B cell (primary cell): Measurements from ENCODE around the gene AXDND1. TPM values are rescaled to one million over a fixed set of nuclear protein-coding genes. Genes with fewer than 3 reads are reported as not detected.

Source experiments
- ATAC-seq: fragments of 200-7000 bp; cut with Tn5 transposase; one replicate; pipeline ENCODE4 v1.10.0; 2021; ENCODE audit warnings: low read depth, mild to moderate bottlenecking, moderate number of reproducible peaks, moderate library complexity
- CTCF ChIA-PET: fragments of 350-600 bp; sonication (Branson Sonifier 250); formaldehyde crosslinking; loops from one replicate; lab custom pipeline; 2021; ENCODE audit warnings: antibody characterized with exemption, inconsistent platforms; lab: Charles Lee
- POLR2A ChIA-PET: fragments of 350-600 bp; sonication (Branson Sonifier 250); formaldehyde crosslinking; loops from one replicate; lab custom pipeline; 2021; ENCODE audit warnings: antibody characterized with exemption; lab: Charles Lee
- DNase-seq: peaks from one replicate; pipeline ENCODE4 v3.0.0; 2013
- H2AFZ ChIP-seq: 2 replicates; pipeline ENCODE4 v1.6.1; 2012; ENCODE audit warnings: mild to moderate bottlenecking, low read depth, low read length; ENCODE audit not compliant: insufficient read depth, poor library complexity, severe bottlenecking
- H3K27ac ChIP-seq, 2 donors: 1 replicate in 1 of 2; 2 replicates in 1 of 2; pipeline ENCODE4 v1.5.1; 2012 to 2013; ENCODE audit warnings: low read length in 2 of 2, mild to moderate bottlenecking in 2 of 2, moderate library complexity in 1 of 2
- H3K27me3 ChIP-seq, 4 experiments: fragments of 200-600 bp in 1 of 4; sonication (generic) in 1 of 4; replicated peaks in 1 of 4; 1 replicate in 2 of 4; 2 replicates in 2 of 4; pipeline versions ENCODE4 v1.6.1 to v1.7.0; 2013 to 2016; ENCODE audit warnings: low read length in 3 of 4, mild to moderate bottlenecking in 2 of 4, mixed read lengths in 1 of 4, moderate library complexity in 1 of 4; ENCODE audit not compliant: insufficient read depth in 4 of 4, control insufficient read depth in 3 of 4; ENCODE audit errors: control extremely low read depth in 1 of 4
- H3K36me3 ChIP-seq, 2 experiments: replicated peaks in 1 of 2; 1 replicate in 1 of 2; 2 replicates in 1 of 2; pipeline versions ENCODE4 v1.6.1 to v1.7.1; 2013; ENCODE audit warnings: low read length in 1 of 2; ENCODE audit not compliant: insufficient read depth in 2 of 2, control insufficient read depth in 1 of 2; ENCODE audit errors: control extremely low read depth in 1 of 2, extremely low read depth in 1 of 2
- H3K4me1 ChIP-seq, 2 donors: fragments of 200-600 bp in 1 of 2; sonication (generic) in 1 of 2; 1 replicate in 1 of 2; 2 replicates in 1 of 2; pipeline versions ENCODE4 v1.5.1 to v1.6.1; 2013 to 2017; ENCODE audit warnings: low read length in 2 of 2; ENCODE audit not compliant: control insufficient read depth in 2 of 2, insufficient read depth in 2 of 2
- H3K4me2 ChIP-seq: replicated peaks from 2 replicates; pipeline ENCODE3; 2012; ENCODE audit warnings: mild to moderate bottlenecking, low read depth, low read length; ENCODE audit not compliant: poor library complexity, severe bottlenecking
- H3K4me3 ChIP-seq, 5 experiments: fragments of 200-600 bp in 1 of 5; sonication (generic) in 1 of 5; 1 replicate in 3 of 5; 2 replicates in 2 of 5; pipeline versions ENCODE4 v1.5.1 to v1.7.0; 2011 to 2016; ENCODE audit warnings: low read length in 4 of 5, mild to moderate bottlenecking in 4 of 5, low read depth in 2 of 5, control low read depth in 1 of 5, moderate library complexity in 1 of 5; ENCODE audit not compliant: insufficient read depth in 1 of 5; ENCODE audit errors: control extremely low read depth in 1 of 5, extremely low read depth in 1 of 5
- H3K79me2 ChIP-seq: fragments of 200-600 bp; sonication (generic); one replicate; pipeline ENCODE4 v1.6.0; 2016; ENCODE audit warnings: low read length; ENCODE audit not compliant: control insufficient read depth, insufficient read depth
- H3K9ac ChIP-seq: fragments of 200-600 bp; sonication (generic); 2 replicates; pipeline ENCODE4 v1.6.1; 2017; ENCODE audit warnings: mild to moderate bottlenecking, low read length, moderate library complexity
- H3K9me3 ChIP-seq, 3 donors: one replicate each; pipeline versions ENCODE4 v1.6.1 to v1.7.1; 2013; ENCODE audit warnings: low read length in 2 of 3; ENCODE audit not compliant: control insufficient read depth in 2 of 3, insufficient read depth in 1 of 3; ENCODE audit errors: control extremely low read depth in 1 of 3
- H4K20me1 ChIP-seq: 2 replicates; pipeline ENCODE4 v1.6.0; 2012; ENCODE audit warnings: mild to moderate bottlenecking, low read length; ENCODE audit not compliant: insufficient read depth, control insufficient read depth, poor library complexity, severe bottlenecking
- H3K27ac Mint-ChIP-seq: one replicate; pipeline ENCODE4 v1.8.0; 2021; ENCODE audit warnings: mixed read lengths
- H3K27me3 Mint-ChIP-seq: one replicate; pipeline ENCODE4 v1.8.0; 2021; ENCODE audit warnings: mixed read lengths
- H3K4me1 Mint-ChIP-seq: one replicate; pipeline ENCODE4 v1.8.0; 2021; ENCODE audit warnings: mixed read lengths
- H3K4me3 Mint-ChIP-seq: one replicate; pipeline ENCODE4 v1.8.0; 2021; ENCODE audit warnings: mixed read lengths
- H3K9me3 Mint-ChIP-seq: one replicate; pipeline ENCODE4 v1.8.0; 2022; ENCODE audit warnings: mixed read lengths; ENCODE audit not compliant: insufficient read depth
- EZH2 ChIP-seq: IDR thresholded peaks from 2 replicates; pipeline ENCODE4 v1.6.1; 2012; ENCODE audit warnings: borderline replicate concordance, low read depth, mild to moderate bottlenecking, moderate library complexity, low read length; ENCODE audit not compliant: insufficient read depth, poor library complexity, severe bottlenecking
- WGBS: methylation state at CpG from one replicate; pipeline ENCODE4 v1.1.5; 2013; ENCODE audit warnings: missing lambda C conversion rate; ENCODE audit not compliant: insufficient coverage; 5-methylcytosine and 5-hydroxymethylcytosine counted together
- intact Hi-C: fragments of 100-400 bp; cut with micrococcal nuclease; formaldehyde crosslinking; loops from one replicate; pipeline ENCODE4 v1.10.0; 2022
- polyA plus RNA-seq: library from polyadenylated mRNA; depleted of rRNA; stranded (reverse); fragments of >200 nt; gene quantifications from 2 replicates; pipeline ENCODE4 v1.2.3, GENCODE V29; 2012
- total RNA-seq, 2 donors: library from RNA; stranded (reverse); fragments of 120-200 nt in 1 of 2; gene quantifications; 1 replicate in 1 of 2; 2 replicates in 1 of 2; pipeline versions ENCODE4 v1.2.3 to v1.2.4, GENCODE V29; 2013 to 2022
- TF ChIP-seq, protein P1 (sequence below): fragments of 200-600 bp; IDR thresholded peaks from one replicate; pipeline ENCODE4 v1.8.0; 2022; ENCODE audit warnings: antibody characterized with exemption, mild to moderate bottlenecking

AXDND1 gene
- total and polyA plus RNA-seq, 2 donors (not counting 1 experiment from before 2014, with no cell fraction given), result 0.40 to 1.1 TPM

DNA sequence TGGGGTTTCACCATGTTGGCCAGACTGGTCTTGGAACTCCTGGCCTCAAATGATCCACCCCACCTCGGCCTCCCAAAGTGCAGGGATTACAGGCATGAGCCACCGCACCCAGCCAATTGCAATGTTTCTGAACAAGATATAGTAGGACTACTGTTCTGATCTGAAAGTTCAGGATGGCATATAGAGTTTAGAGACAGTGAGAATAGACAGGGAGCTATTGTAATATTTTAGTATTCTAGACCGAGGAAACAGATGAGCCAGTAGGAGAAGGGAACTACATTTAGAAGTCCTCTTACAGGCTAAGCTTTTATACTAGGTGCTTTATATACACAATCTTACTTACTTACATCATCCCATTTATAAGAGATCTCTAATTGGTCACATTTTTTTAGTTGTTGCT, 39.0 kb upstream of the AXDND1 start:
- intact Hi-C loops, result no loop called here
- Histone ChIP-seq H3K9me3 (peaks cover 0 to 6% (median 0%) of the 10 kb centered on the region in 3 donors), H4K20me1 (no peaks in the 10 kb centered on the region), H3K4me3 (no peak overlapping the region), H3K4me2 (no peak overlapping the region), H3K79me2 (peaks cover 33% of the 10 kb centered on the region), H3K27ac (no peak overlapping the region), H3K9ac (no peak overlapping the region), H3K4me1 (no peaks in the 10 kb centered on the region), H2AFZ (no peak overlapping the region), H3K36me3 (peaks cover 8 to 25% of the 10 kb centered on the region in 2 experiments), H3K27me3 (no peaks in the 10 kb centered on the region)
- TF ChIP-seq, protein P1, sequence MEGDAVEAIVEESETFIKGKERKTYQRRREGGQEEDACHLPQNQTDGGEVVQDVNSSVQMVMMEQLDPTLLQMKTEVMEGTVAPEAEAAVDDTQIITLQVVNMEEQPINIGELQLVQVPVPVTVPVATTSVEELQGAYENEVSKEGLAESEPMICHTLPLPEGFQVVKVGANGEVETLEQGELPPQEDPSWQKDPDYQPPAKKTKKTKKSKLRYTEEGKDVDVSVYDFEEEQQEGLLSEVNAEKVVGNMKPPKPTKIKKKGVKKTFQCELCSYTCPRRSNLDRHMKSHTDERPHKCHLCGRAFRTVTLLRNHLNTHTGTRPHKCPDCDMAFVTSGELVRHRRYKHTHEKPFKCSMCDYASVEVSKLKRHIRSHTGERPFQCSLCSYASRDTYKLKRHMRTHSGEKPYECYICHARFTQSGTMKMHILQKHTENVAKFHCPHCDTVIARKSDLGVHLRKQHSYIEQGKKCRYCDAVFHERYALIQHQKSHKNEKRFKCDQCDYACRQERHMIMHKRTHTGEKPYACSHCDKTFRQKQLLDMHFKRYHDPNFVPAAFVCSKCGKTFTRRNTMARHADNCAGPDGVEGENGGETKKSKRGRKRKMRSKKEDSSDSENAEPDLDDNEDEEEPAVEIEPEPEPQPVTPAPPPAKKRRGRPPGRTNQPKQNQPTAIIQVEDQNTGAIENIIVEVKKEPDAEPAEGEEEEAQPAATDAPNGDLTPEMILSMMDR, result no peak
- TF ChIP-seq EZH2, result no peak
- 100% methylated on average over 2 of the region's 3 CpGs for WGBS
- no peaks in the 10 kb centered on the region for H3K4me1 Mint-ChIP-seq
- H3K9me3 Mint-ChIP-seq, result no peaks in the 10 kb centered on the region
- no peak overlapping the region for H3K27ac Mint-ChIP-seq
- H3K27me3 Mint-ChIP-seq, result no peaks in the 10 kb centered on the region
- POLR2A ChIA-PET, result no interaction called here
- H3K4me3 Mint-ChIP-seq, result no peak overlapping the region
- no peak for DNase-seq
- CTCF ChIA-PET, result interaction anchor here (1.4 kb wide), 1 partner anchor 248 kb away, joined by 3 read pairs; no protein-coding TSS in a partner anchor
- ATAC-seq, result no peak

DNA sequence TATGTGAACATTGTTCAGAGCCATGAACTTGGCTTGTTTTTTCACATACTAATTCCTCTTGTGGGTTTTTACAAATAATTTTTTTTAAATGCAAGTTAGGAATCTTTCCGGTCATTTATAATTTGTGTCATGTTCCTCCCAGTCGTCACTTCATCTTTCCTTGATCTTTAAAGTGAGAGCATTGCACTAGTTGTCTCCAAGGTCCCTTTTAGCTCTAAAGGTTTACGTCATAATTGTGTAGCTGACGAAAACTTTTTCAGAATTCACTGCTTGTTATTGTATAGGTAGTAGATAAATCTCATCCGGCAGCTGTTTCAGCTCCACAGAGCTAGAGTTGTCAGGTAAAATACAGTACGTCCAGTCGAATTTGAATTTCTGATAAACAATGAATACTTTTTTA, 38.6 kb upstream of the AXDND1 start:
- TF ChIP-seq EZH2, result no peak
- TF ChIP-seq, protein P1, result no peak
- POLR2A ChIA-PET, result no interaction called here
- H3K27ac Mint-ChIP-seq, result no peak overlapping the region

More for the DNA sequence above, 38.6 kb upstream of the AXDND1 start:
- Histone ChIP-seq H3K36me3 (peaks cover 8 to 25% of the 10 kb centered on the region in 2 experiments), H3K4me2 (no peak overlapping the region), H2AFZ (no peak overlapping the region), H3K4me3 (no peak overlapping the region), H3K79me2 (peaks cover 28% of the 10 kb centered on the region), H3K4me1 (no peaks in the 10 kb centered on the region), H3K9ac (no peak overlapping the region), H3K27ac (no peak overlapping the region), H3K9me3 (peaks cover 0 to 6% (median 0%) of the 10 kb centered on the region in 3 donors), H3K27me3 (no peaks in the 10 kb centered on the region), H4K20me1 (no peaks in the 10 kb centered on the region)
- no peaks in the 10 kb centered on the region for H3K9me3 Mint-ChIP-seq
- DNase-seq, result no peak
- no peak overlapping the region for H3K4me3 Mint-ChIP-seq
- CTCF ChIA-PET, result interaction anchor here (1.4 kb wide), 1 partner anchor 248 kb away, joined by 3 read pairs; no protein-coding TSS in a partner anchor
- WGBS, result 100% methylated on average over 2 of the region's 7 CpGs
- ATAC-seq, result no peak
- intact Hi-C loops, result no loop called here
- H3K4me1 Mint-ChIP-seq, result no peaks in the 10 kb centered on the region
- H3K27me3 Mint-ChIP-seq, result no peaks in the 10 kb centered on the region
